ENCODE measurements around the gene ARL2. TPM values are rescaled to one million over a fixed set of nuclear protein-coding genes. Genes with fewer than 3 reads are reported as not detected.
"Not testable (repeated sequence)": the region's sequence is repeated elsewhere in the genome, so short reads cannot be mapped to it uniquely, and the experiment has no call there.

The ARL2 gene
- total and polyA plus RNA-seq, 3 donors from 2014 or later, result 127 to 235 (median 154) TPM

DNA sequence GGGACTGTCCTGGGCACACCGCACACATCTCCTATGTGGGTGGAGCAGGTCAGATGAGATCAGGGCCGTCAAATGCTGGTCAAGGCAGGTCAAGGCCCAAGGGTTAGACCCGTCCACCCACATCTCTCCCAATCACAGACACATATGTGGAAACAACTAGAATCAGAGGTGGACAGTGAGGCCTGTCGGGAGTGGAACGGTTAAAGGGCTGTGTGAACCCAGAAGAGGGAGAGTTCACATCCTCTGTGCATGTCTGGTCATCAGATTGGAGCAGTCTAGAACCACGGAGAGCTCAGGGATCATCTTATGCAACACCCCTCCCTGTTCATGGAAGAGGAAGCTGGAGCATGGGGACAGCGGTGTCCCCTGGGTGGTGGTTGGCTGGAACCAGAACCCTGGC lies 5.9 kb downstream of the ARL2 start:
- WGBS, 2 donors, result 85 to 94% methylated on average over 7 of the region's 7 CpGs
- TF ChIP-seq, protein P1, sequence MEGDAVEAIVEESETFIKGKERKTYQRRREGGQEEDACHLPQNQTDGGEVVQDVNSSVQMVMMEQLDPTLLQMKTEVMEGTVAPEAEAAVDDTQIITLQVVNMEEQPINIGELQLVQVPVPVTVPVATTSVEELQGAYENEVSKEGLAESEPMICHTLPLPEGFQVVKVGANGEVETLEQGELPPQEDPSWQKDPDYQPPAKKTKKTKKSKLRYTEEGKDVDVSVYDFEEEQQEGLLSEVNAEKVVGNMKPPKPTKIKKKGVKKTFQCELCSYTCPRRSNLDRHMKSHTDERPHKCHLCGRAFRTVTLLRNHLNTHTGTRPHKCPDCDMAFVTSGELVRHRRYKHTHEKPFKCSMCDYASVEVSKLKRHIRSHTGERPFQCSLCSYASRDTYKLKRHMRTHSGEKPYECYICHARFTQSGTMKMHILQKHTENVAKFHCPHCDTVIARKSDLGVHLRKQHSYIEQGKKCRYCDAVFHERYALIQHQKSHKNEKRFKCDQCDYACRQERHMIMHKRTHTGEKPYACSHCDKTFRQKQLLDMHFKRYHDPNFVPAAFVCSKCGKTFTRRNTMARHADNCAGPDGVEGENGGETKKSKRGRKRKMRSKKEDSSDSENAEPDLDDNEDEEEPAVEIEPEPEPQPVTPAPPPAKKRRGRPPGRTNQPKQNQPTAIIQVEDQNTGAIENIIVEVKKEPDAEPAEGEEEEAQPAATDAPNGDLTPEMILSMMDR (IDR thresholded peaks at IDR 0.05), result no peak
- no peak for TF ChIP-seq POLR2A (IDR thresholded peaks at IDR 0.05)
- Histone ChIP-seq H3K4me1 (no peaks in the 10 kb centered on the region), H3K4me3 (no peak overlapping the region), H3K27me3 (no peaks in the 10 kb centered on the region), H3K9me3 (no peaks in the 10 kb centered on the region), H3K27ac (no peak overlapping the region), H3K36me3 (ENCODE audit: low read depth, missing control alignments) (no peaks in the 10 kb centered on the region)
- no peak for DNase-seq
- intact Hi-C loops (cut with DNase I; ENCODE audit: low total_unique reads), result loop anchor here (10.0 kb wide), 2 partner anchors 95 to 175 kb away; partner anchors contain the start of genes CDC42BPG, TM7SF2 and ZNHIT2

DNA sequence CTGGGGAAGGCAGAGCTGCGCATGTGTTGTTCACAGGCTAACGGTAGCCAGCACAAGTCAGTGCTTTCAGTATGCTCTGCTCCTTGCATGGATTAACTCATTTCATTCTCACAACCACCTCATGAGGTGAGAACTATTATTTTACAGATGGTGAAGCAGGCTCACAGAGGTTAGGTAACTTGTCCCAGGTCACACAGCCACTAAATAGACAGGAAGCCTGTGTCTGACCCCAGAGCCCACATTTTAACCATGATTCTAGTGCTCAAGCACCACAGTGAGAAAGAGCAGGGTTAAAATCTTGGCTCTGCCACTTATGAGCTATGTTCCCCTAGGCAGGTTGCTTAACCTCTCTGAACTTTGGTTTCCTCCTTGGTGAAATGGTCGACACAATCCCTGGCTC lies 7.0 kb downstream of the ARL2 start:
- intact Hi-C loops (cut with DNase I; ENCODE audit: low total_unique reads), result no loop called here
- Histone ChIP-seq H3K4me1 (no peaks in the 10 kb centered on the region), H3K36me3 (ENCODE audit: low read depth, missing control alignments) (no peaks in the 10 kb centered on the region), H3K27ac (no peak overlapping the region), H3K9me3 (no peaks in the 10 kb centered on the region), H3K27me3 (no peaks in the 10 kb centered on the region), H3K4me3 (no peak overlapping the region)
- WGBS, 2 donors, result 79 to 89% methylated on average over 3 of the region's 3 CpGs
- DNase-seq, result no peak
- TF ChIP-seq, protein P1 (IDR thresholded peaks at IDR 0.05), result no peak
- TF ChIP-seq POLR2A (IDR thresholded peaks at IDR 0.05), result no peak

DNA sequence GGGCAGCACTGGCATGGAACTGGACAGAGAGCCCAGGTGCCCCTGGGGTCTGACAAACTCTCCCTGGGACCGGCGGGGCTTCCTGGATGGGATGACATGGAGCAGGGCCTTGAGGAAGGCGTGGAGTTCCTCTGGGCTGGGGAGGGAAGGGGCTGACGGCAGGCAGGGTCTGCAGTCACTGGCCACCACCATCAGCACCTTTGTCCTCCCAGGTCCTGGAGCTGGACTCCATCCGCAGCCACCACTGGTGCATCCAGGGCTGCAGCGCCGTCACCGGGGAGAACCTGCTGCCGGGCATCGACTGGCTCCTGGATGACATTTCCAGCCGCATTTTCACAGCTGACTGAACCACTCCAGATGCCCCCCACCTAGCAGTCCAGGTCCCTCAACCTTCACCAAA lies 7.5 kb downstream of the ARL2 start:
- WGBS, 2 donors, result 93% methylated on average over 11 of the region's 11 CpGs; no CpG with 5 or more reads in 1 of the 2 donors
- TF ChIP-seq, protein P1 (IDR thresholded peaks at IDR 0.05), result no peak
- no peak for TF ChIP-seq POLR2A (IDR thresholded peaks at IDR 0.05)
- DNase-seq, result no peak
- intact Hi-C loops (cut with DNase I; ENCODE audit: low total_unique reads), result no loop called here
- Histone ChIP-seq H3K27ac (no peak overlapping the region), H3K36me3 (ENCODE audit: low read depth, missing control alignments) (no peaks in the 10 kb centered on the region), H3K27me3 (no peaks in the 10 kb centered on the region), H3K4me1 (no peaks in the 10 kb centered on the region), H3K9me3 (no peaks in the 10 kb centered on the region), H3K4me3 (no peak overlapping the region)

DNA sequence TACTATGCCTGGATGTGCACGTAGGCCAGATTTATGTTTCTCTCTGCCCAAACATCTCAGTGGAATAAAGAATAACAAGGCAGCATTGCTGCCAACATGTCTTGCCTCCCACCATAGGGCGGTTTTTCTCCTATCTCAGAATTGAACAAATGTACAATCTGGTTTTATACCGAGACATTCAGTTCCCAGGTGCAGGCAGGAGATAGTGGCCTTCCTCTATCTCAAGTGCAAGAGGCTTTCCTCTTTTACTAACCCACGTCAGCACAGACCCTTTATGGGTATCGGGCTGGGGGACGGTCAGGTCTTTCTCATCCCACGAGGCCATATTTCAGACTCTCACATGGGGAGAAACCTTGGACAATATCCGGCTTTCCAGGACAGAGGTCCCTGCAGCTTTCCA lies 9.5 kb downstream of the ARL2 start:
- WGBS, 2 donors, result 53 to 62% methylated on average over 8 of the region's 8 CpGs
- intact Hi-C loops (cut with DNase I; ENCODE audit: low total_unique reads); H3K36me3 ChIP-seq (ENCODE audit: low read depth, missing control alignments); H3K9me3 ChIP-seq; H3K27me3 ChIP-seq; H3K27ac ChIP-seq; H3K4me1 ChIP-seq; H3K4me3 ChIP-seq; DNase-seq: not testable (repeated sequence)

DNA sequence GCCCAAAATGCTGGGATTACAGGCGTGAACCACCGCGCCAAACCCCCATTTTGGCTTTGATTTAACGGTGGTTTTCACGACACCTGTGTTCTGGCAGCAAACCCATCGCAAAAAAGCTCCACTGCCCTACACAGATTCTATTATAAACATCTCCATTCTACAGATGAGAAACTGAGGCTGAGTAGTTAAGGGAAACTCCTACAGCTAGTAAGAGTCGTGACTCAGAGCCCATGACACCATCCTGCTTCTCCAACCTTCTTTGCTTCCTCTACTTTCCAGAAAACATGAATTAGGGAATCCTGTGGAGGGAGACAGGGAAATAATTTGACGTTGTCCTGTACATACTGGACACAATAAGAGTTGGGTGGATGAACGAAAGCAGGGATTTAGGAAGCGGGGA lies 12.8 kb downstream of the ARL2 start:
- 45 to 47% methylated on average over 10 of the region's 10 CpGs for WGBS, 2 donors
- Histone ChIP-seq H3K4me3 (no peak overlapping the region), H3K9me3 (no peaks in the 10 kb centered on the region), H3K4me1 (peaks cover 3% of the 10 kb centered on the region), H3K36me3 (ENCODE audit: low read depth, missing control alignments) (no peaks in the 10 kb centered on the region), H3K27ac (no peak overlapping the region), H3K27me3 (no peaks in the 10 kb centered on the region)
- no peak for TF ChIP-seq POLR2A (IDR thresholded peaks at IDR 0.05)
- TF ChIP-seq, protein P1 (IDR thresholded peaks at IDR 0.05), result no peak
- intact Hi-C loops (cut with DNase I; ENCODE audit: low total_unique reads), result no loop called here
- no peak for DNase-seq
